ENCODE measurements around the gene PHLDA3. TPM values are rescaled to one million over a fixed set of nuclear protein-coding genes. Genes with fewer than 3 reads are reported as not detected.

PHLDA3 gene
- total RNA-seq, 1 experiment from 2014 or later, result 22.1 TPM

DNA sequence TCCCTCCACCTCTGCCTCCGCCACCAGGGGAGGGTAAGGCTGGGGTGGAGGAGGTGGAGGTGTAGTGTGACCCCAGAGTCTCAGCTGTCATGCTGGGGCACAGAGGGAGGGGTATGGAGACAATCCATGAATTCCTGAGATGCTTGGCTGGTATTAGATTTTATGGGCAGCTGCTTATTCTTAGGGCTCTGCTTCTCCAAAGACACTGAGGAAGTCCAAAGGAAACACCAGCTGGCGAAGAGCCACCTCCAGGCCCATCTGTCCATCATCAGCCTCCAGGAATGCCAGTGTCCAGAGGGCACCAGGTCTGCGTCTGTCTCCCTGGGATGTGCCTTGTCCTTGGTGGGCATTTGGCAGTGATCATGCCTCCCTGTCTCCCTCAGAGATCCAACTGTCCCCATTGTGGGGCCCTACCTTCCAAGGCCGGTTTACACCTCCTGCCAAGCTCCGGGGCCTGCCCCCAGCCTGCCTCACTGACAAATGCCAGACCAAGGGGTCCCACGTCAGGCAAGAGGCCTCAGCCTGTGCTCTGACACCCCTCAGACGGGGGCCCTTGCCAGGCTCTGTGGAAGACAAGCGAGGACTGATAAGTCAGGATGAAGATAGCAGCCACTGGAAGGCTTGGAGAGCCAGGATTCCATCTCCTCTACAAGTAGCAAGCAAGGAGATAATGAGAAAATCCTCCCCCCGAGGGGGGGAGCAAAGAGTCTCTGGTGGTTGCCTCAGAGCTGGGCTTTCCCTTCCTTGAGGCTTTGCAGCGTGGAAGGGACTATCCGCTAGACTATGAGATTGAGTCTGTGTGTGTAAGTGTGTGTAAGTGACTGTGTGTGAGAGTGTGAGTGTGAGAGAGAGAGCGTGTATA lies 49.0 kb downstream of the PHLDA3 start:
- CTCF ChIA-PET, result interaction anchor here (1.2 kb wide), 1 partner anchor 15 kb away, joined by 5 read pairs; no protein-coding TSS in a partner anchor
- no peak overlapping the region for H3K27ac ChIP-seq (ENCODE audit: low read depth, low read length)
- no peak for TF ChIP-seq ELF1 (IDR thresholded peaks at IDR 0.05; ENCODE audit: borderline replicate concordance, low read depth)
- TF ChIP-seq ZNF274 (IDR thresholded peaks at IDR 0.05; ENCODE audit: low read depth, low read length), result no peak
- no peak for TF ChIP-seq POLR2AphosphoS5 (IDR thresholded peaks at IDR 0.05; ENCODE audit: low read depth, low read length)
- TF ChIP-seq FOSL1 (IDR thresholded peaks at IDR 0.05; ENCODE audit: low read depth), result no peak
- TF ChIP-seq EZH2 (IDR thresholded peaks at IDR 0.05), result no peak
- TF ChIP-seq CEBPB (IDR thresholded peaks at IDR 0.05; ENCODE audit: low read depth), result no peak
- TF ChIP-seq SIN3A (IDR thresholded peaks at IDR 0.05; ENCODE audit: low read depth), result no peak
- TF ChIP-seq CBX3 (IDR thresholded peaks at IDR 0.05; ENCODE audit: low read depth), result no peak
- TF ChIP-seq SRF (IDR thresholded peaks at IDR 0.05; ENCODE audit: low read depth), result no peak
- TF ChIP-seq YY1 (IDR thresholded peaks at IDR 0.05; ENCODE audit: extremely low read depth, insufficient replicate concordance, low read depth, low read length), result no peak
- TF ChIP-seq RAD21 (IDR thresholded peaks at IDR 0.05; ENCODE audit: low read depth), result no peak
- TF ChIP-seq POLR2A (IDR thresholded peaks at IDR 0.05; ENCODE audit: borderline replicate concordance, extremely low read depth, insufficient read depth, insufficient read length), result no peak
- no peak for TF ChIP-seq ZFX (IDR thresholded peaks at IDR 0.05)
- TF ChIP-seq, protein P1, sequence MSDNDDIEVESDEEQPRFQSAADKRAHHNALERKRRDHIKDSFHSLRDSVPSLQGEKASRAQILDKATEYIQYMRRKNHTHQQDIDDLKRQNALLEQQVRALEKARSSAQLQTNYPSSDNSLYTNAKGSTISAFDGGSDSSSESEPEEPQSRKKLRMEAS (IDR thresholded peaks at IDR 0.05), result no peak
- TF ChIP-seq JUND (IDR thresholded peaks at IDR 0.05), result no peak
- TF ChIP-seq TCF7L2 (IDR thresholded peaks at IDR 0.05; ENCODE audit: borderline replicate concordance, extremely low read depth, insufficient read depth, insufficient read length), result no peak
- no peak for TF ChIP-seq EZH2phosphoT487 (IDR thresholded peaks at IDR 0.05; ENCODE audit: borderline replicate concordance)

More for the DNA sequence above, 49.0 kb downstream of the PHLDA3 start:
- Histone ChIP-seq H3K9me3 (ENCODE audit: control insufficient read depth in 1 of 2, insufficient read depth in 1 of 2, low read depth in 1 of 2, low read length in 2 of 2) (no peaks in the 10 kb centered on the region), H3K79me2 (ENCODE audit: insufficient read depth, low read length) (no peaks in the 10 kb centered on the region), H3K4me1 (ENCODE audit: control insufficient read depth in 1 of 2, insufficient read depth in 2 of 2, low read length in 2 of 2) (no peaks in the 10 kb centered on the region), H3K4me2 (ENCODE audit: low read length) (no peak overlapping the region), H4K20me1 (ENCODE audit: insufficient read depth) (no peaks in the 10 kb centered on the region), H3K27me3 (ENCODE audit: insufficient read depth, low read length) (no peaks in the 10 kb centered on the region), H3K36me3 (ENCODE audit: control insufficient read depth in 1 of 2, insufficient read depth in 2 of 2, low read length in 2 of 2) (no peaks in the 10 kb centered on the region), H3K4me3 (replicated peaks in 1 of 2; ENCODE audit: low read depth in 1 of 2, low read length in 2 of 2) (no peak overlapping the region), H2AFZ (ENCODE audit: low read depth, low read length, poor library complexity, severe bottlenecking) (no peak overlapping the region), H3K9me2 (ENCODE audit: insufficient read depth) (no peaks in the 10 kb centered on the region), H3K9ac (ENCODE audit: low read length) (no peak overlapping the region)
- intact Hi-C loops (cut with micrococcal nuclease), result no loop called here
- BruUV-seq (replicated peaks), result no TSS peak
- POLR2A ChIA-PET, result no interaction called here
- DNase-seq (ENCODE audit: low read depth, low spot score) (no peak), ATAC-seq (no peak)
- RAD21 ChIA-PET (ENCODE audit: low non-redundant PET in 1 of 2, low total read pairs in 2 of 2, uncharacterized antibody in 2 of 2, unreplicated experiment in 2 of 2), result no interaction called here
